DMS114 treated with DMSO at 0.1 percent for 48 hours (cell line): Measurements from ENCODE around the gene ZCCHC7.
"Not testable (repeated sequence)": the region's sequence is repeated elsewhere in the genome, so short reads cannot be mapped to it uniquely, and the experiment has no call there.

Experiments used
- DNase-seq: peaks from one replicate; lab custom pipeline; 2025; ENCODE audit not compliant: unreplicated experiment; lab: John Stamatoyannopoulos, UW

ZCCHC7 gene

GRCh38 chr9:37119907-37120842 is at the start of gene ZCCHC7:
Gene ZCCHC7, plus strand, starts transcription at chr9:37120574.
- peak; percentile 90 for DNase-seq

GRCh38 chr9:37074790-37075189 is 45.6 kb upstream of the ZCCHC7 start:
- DNase-seq, result not testable (repeated sequence)

GRCh38 chr9:37079370-37080164 is 40.8 kb upstream of the ZCCHC7 start:
- peak; percentile 93 for DNase-seq

- not testable (repeated sequence) for DNase-seq
These were observed 40.2 kb upstream of the ZCCHC7 start for GRCh38 chr9:37080165-37080628.

- DNase-seq, result not testable (repeated sequence)
These were observed 38.9 kb upstream of the ZCCHC7 start for GRCh38 chr9:37081507-37081906.

GRCh38 chr9:37082214-37082765 is 38.1 kb upstream of the ZCCHC7 start:
- DNase-seq, result no peak

- no peak for DNase-seq
These were observed 36.7 kb upstream of the ZCCHC7 start for GRCh38 chr9:37083654-37084053.

GRCh38 chr9:37085233-37085632 is 35.1 kb upstream of the ZCCHC7 start:
- DNase-seq, result no peak

- not testable (repeated sequence) for DNase-seq
These were observed 27.6 kb upstream of the ZCCHC7 start for GRCh38 chr9:37092714-37093295.

- DNase-seq, result no peak
These were observed 25.6 kb upstream of the ZCCHC7 start for GRCh38 chr9:37094751-37095150.

- DNase-seq, result no peak
These were observed 23.7 kb upstream of the ZCCHC7 start for GRCh38 chr9:37096628-37097027.

- no peak for DNase-seq
These were observed 23.1 kb upstream of the ZCCHC7 start for GRCh38 chr9:37097294-37097693.

- DNase-seq, result no peak
These were observed 20.0 kb upstream of the ZCCHC7 start for GRCh38 chr9:37100327-37100726.

GRCh38 chr9:37100741-37101140 is 19.6 kb upstream of the ZCCHC7 start:
- DNase-seq, result no peak

GRCh38 chr9:37102486-37102885 is 17.9 kb upstream of the ZCCHC7 start:
- no peak for DNase-seq

- DNase-seq, result no peak
These were observed 16.0 kb upstream of the ZCCHC7 start for GRCh38 chr9:37104183-37104889.

GRCh38 chr9:37105234-37105633 is 15.1 kb upstream of the ZCCHC7 start:
- DNase-seq, result no peak

GRCh38 chr9:37107701-37108100 is 12.7 kb upstream of the ZCCHC7 start:
- DNase-seq, result no peak

- DNase-seq, result not testable (repeated sequence)
These were observed 5.9 kb upstream of the ZCCHC7 start for GRCh38 chr9:37114442-37114841.

- DNase-seq, result no peak
These were observed 2.4 kb upstream of the ZCCHC7 start for GRCh38 chr9:37117956-37118355.
